HG03045 (cell line): ENCODE measurements around the gene RRP15.
"Not testable (repeated sequence)": the region's sequence is repeated elsewhere in the genome, so short reads cannot be mapped to it uniquely, and the experiment has no call there.

Experiments used
- ATAC-seq: cut with Tn5 transposase; IDR thresholded peaks from one replicate; pipeline ENCODE4 v1.9.1; 2021; ENCODE audit warnings: mild to moderate bottlenecking, moderate library complexity; ENCODE audit not compliant: unreplicated experiment

Gene RRP15

GRCh38 chr1:218296162-218296561 is 11.1 kb downstream of the RRP15 start:
- no peak for ATAC-seq

DNA sequence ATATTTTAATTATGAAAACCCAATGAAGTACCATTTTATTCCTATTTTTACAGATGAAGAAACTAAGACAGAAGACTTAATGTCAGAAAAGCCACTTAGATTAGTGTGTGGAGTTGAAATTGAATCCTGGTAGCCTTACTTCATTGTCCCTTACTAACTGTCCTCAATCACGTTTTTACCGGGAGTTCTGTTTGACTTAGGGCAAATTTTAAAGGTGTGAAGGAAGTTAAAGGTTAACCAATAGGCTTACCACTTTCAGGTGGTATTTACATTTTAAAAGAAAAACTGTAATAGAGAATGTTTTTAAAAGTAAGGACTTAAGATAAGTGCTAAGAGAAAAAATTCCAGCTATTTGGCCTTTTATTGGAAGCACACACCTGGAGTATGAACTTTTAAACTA is 12.4 kb downstream of the RRP15 start:
- no peak for ATAC-seq

DNA sequence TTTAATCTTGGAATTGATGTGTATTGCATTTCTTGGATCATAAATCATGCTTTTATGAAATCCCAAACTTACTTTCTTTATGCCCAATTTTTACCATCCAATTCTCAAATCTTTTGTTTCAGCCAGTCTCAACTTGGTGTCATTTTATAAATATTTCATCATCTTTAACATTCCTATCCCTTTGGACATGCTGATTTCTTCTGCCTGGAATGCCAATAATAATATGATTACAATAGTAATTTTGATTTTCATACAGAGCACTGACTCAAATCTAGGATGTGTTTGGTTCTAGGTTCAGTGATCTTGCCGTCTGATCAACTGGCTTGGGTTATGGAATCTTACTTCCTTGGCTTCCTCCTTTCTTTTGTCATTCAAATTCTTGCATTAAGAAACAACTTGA is 12.8 kb downstream of the RRP15 start:
- ATAC-seq = no peak

DNA sequence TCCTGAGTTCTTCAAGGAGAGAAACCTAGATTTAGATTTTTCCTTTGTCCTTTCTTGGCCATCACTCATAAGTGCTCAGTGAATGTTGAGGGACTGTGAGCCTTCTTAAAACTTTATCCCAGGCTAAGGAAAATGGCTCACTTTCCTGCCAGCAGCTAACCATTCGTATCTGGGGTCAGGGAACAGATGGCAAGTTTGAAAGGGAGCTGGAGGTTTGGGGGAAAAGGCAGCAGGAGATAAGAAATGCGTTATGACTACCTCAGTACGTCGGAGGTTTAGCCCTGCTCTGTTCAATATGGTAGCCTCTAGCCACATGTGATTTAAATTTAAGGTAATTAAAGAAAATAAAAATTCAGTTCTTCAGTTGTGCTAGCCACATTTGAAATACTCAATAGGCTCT is 13.3 kb downstream of the RRP15 start:
- no peak for ATAC-seq

DNA sequence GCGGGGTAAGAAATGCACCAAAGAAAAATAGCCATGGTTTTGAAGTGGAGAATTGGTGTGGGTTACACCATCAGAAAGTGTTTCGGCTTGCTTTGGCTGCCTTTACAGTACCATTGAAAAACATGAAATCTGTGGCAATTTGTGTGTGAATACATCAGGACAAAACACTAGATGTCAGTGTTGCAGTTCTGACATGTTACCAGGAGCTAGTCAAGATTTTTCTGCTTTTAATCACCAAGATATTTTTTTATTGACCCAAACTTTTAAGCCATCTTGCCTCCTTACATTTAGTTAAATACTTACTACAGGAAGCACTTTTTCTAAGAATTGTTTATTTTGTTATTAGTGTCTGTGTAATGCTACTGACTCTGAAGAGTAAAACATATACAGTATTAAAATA is 14.3 kb downstream of the RRP15 start:
- no peak for ATAC-seq

- no peak for ATAC-seq
Observed at GRCh38 chr1:218301217-218301616, 16.1 kb downstream of the RRP15 start.

GRCh38 chr1:218302155-218302554 is 17.1 kb downstream of the RRP15 start:
- no peak for ATAC-seq

- no peak for ATAC-seq
Observed at GRCh38 chr1:218303176-218303879, 18.2 kb downstream of the RRP15 start.

GRCh38 chr1:218304281-218305039 is 19.4 kb downstream of the RRP15 start:
- ATAC-seq = no peak

- no peak for ATAC-seq
Observed at GRCh38 chr1:218305472-218306064, 20.5 kb downstream of the RRP15 start.

DNA sequence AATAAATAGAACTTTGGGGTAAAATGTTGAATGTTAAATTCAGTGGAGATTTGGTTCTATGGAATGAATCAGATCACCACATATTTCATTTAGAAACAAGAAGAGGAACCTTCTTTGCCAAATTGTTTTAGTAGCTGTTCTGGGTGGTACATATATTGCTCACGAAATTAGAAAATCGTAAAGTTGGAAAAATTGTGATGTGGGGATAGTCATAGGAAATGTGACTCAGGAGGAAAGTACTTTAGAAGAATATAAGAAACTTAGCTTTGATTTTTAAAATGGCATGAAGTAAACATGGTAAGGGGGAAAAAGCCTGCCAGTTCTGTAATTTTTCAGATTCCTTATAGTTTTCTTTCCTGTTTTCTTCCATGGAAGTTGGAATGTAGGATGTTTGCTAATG is 27.4 kb downstream of the RRP15 start:
- no peak for ATAC-seq

DNA sequence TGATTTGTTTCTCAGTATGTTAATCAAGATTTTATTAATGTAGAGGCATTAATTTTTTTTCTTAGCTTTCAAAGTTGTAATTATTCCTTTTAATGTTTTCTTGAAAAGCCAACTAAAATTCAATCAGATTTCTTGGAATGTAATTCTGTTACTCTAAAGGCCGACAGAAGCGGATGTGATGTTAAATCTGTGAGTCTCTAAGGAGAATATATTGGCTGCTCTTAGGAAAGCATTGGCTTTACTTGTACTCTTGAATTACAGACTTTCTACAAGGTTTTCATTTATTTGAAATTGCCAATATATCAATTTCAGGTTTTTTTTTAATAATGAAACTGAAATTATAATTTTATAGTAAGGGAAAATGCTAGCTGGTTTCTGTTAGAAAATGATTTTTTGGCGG is 29.2 kb downstream of the RRP15 start:
- no peak for ATAC-seq

DNA sequence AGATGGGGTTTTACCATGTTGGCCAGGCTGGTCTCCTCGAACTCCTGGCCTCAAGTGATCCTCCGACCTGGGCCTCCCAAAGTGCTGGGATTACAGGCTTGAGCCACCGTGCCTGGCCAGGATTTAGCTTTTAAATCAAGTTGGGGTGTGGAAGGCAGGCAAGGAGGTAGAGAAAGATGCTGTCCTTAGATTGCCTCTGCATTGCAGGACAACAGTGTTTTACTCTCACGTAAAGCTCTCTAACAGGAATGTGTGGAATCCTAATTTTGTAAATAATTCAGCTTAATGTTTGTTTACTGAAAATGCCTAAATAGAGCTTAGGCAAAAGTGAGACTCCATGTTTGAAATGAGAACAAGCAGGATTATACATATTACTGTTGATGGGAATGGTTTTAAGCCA is 30.5 kb downstream of the RRP15 start:
- ATAC-seq = no peak

- no peak for ATAC-seq
Observed at GRCh38 chr1:218317061-218317460, 32.0 kb downstream of the RRP15 start.

- not testable (repeated sequence) for ATAC-seq
Observed at GRCh38 chr1:218320182-218320581, 35.1 kb downstream of the RRP15 start.

GRCh38 chr1:218322762-218323161 is 37.7 kb downstream of the RRP15 start:
- no peak for ATAC-seq

DNA sequence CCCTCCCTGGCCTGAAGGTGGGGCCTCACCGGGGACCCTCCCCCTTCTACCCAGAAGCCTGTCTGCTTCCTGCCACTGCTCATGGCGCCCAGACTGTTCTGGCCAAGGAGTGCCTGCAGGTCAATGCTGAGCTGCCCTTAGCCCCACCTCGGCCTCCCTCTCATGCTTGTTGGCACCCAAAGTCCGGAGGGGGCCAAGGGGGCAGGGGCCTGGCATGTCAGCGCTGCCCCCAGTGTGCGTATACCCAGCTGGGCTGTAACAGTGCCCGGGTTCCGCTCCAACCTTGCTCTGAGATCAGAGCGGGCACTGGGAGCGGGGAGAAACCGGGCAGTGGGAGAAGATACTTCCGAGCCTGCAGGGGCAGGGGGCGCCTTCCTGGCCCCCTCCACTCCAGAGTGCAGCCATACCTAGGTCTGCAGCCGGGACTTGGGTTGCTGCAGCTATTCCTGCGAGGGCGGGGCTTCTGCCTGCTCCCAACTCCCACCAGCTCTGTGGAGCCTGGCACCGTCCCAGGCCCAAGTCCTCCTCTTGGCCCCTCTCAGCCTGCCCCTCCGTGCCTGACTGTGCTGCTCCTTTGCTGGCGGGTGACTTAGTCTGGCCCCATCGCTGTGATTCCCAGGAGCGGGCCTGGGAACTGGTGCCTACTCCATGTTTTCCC is 38.6 kb downstream of the RRP15 start:
- no peak for ATAC-seq

DNA sequence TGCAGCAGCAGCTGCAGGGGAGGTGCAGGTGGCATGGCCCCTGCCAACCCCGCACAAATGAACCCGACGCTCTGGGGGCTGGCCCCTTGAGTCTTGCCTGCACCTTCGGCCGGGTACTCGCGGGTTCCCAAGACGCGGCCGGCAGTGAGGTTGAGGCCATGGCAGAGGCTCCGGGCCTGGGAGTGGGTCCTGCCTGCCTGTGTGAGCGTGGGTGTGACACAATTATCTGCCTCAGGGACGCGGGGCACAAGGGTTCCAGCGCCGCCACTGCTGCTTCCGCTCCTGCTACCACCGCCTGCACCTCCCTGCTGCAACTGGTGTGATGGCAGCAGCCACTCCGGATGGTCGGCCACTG is 39.1 kb downstream of the RRP15 start:
- no peak for ATAC-seq

DNA sequence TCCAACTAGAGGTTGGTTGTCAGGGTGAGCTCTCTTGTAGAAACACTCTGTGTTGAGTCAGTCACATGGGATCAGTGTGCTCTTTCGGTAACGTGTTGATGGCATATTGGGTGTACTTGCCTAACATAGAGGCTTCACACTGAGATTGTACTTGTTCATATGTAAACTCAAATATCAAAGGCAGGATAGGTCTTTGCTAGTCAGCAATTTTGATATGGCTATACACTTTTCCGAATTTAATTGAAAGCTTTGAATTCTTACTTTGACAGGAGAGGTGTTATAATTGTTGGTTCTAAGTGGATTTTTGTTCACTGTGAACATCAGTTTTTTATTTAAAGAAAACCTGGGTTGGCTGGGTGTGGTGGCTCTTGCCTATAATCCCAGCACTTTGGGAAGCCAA is 43.7 kb downstream of the RRP15 start:
- ATAC-seq = no peak

DNA sequence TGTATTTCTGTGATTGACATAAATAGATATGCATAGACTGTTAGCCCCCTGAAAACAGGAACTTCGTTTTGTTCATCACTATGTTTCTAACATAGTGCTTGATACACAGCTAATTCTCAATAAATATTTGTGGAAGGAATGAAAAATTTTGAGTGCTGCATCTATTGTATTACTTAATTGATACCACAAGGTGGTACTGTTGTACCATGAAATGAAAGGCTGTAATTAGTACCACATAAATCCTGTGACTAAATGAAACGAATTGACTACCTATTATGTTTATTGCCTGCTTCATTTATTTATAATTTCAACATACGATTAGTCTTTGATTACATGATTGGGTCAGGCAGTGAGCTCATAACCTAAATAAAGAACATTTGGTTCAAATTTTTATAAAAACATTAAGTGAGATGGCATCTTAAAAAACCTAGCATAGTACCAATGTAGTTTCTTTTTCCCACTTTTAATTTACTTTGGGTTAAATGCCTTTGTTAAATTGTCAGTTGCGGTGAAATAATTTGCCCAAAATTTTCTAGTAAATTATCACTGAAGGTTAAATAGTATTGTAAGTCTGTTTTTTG is 45.0 kb downstream of the RRP15 start:
- no peak for ATAC-seq

DNA sequence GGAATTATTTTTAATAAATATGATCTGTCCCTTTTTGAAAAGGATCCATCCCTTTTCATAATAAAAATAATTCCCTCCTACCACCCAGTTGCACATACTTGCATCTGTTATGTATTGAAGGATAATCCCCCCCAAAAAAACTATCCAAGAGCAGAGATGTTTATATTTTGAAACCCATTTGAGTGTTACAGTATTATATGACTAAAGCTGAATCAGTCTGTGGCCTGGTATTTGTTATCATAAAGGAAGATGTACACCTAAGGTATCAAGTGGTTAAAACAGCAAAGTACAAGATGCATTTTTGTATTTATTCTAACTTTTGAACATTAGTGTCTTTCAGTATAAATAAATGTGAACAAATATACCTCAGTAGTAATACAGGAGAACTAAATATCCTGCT is 47.3 kb downstream of the RRP15 start:
- no peak for ATAC-seq
